GM18502 (cell line): ENCODE measurements around the gene MORF4L1.
A peak's percentile ranks its signal among the peaks of the same experiment; 100 is the strongest.

Experiments used
- ATAC-seq: cut with Tn5 transposase; IDR thresholded peaks from one replicate; pipeline ENCODE4 v1.9.1; 2021; ENCODE audit warnings: mild to moderate bottlenecking; ENCODE audit not compliant: unreplicated experiment, poor library complexity

MORF4L1 gene

GRCh38 chr15:78942741-78943140 lies 70.1 kb downstream of the MORF4L1 start:
- ATAC-seq: no peak

- no peak for ATAC-seq
Measured at GRCh38 chr15:78943692-78944091, 71.0 kb downstream of the MORF4L1 start.

GRCh38 chr15:78944202-78944625 lies 71.5 kb downstream of the MORF4L1 start:
- peak; percentile 29 for ATAC-seq

- peak; percentile 61 for ATAC-seq
Measured at GRCh38 chr15:78944669-78945407, 72.1 kb downstream of the MORF4L1 start, which contains the start of gene CTSH. Gene CTSH (minus strand): TSS chr15:78945046. CDS start chr15:78944981, 65 bp downstream.

- ATAC-seq: no peak
Measured at GRCh38 chr15:78946493-78946892, 73.8 kb downstream of the MORF4L1 start.

GRCh38 chr15:78947506-78947905 lies 74.8 kb downstream of the MORF4L1 start:
- no peak for ATAC-seq
